ENCODE measurements around the gene RASGRP1. TPM values are rescaled to one million over a fixed set of nuclear protein-coding genes. Genes with fewer than 3 reads are reported as not detected.

RASGRP1 gene
- total RNA-seq, 1 experiment from 2014 or later: 2.8 TPM

DNA sequence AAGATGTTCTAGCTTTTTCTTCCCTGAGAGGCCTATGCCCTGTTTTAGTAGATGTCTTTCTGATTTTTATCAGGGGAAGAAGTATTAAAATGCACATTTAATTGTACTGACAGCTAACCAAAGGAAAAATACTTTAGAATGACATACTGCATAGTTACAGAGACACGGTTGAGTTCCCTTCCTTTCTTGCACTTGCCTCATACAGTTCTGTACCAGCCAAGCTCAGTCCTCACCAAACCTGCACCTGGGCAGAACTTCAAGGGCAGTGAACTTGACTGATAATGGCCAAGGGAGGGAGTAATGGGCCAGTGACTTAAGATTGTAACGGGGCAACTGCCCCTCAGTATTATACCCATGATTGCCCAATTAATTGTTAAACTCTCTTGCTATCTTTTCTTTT is 34.1 kb upstream of the RASGRP1 start:
- Mint-ChIP-seq H3K36me3 (no peaks in the 10 kb centered on the region), H3K27me3 (ENCODE audit: low read depth) (no peaks in the 10 kb centered on the region; the same call in 1 of the 2 replicates), H3K4me1 (peaks cover 6% of the 10 kb centered on the region; the same call in 1 of the 2 replicates), H3K9me3 (0 out of 2 replicates have a peak, but pooled peaks cover 3% of the 10 kb centered on the region), H3K4me3 (no peak overlapping the region), H3K27ac (no peak overlapping the region)
- no peak for ATAC-seq
- TF ChIP-seq NFE2L1 (CRISPR knock-in tag; IDR thresholded peaks at IDR 0.05): no peak
- no peak for TF ChIP-seq TEAD1 (CRISPR knock-in tag; IDR thresholded peaks at IDR 0.05)
- no peak for TF ChIP-seq HMGA2 (CRISPR knock-in tag; IDR thresholded peaks at IDR 0.05)
- TF ChIP-seq FOXP4 (CRISPR knock-in tag; IDR thresholded peaks at IDR 0.05): no peak
- TF ChIP-seq, protein P1, sequence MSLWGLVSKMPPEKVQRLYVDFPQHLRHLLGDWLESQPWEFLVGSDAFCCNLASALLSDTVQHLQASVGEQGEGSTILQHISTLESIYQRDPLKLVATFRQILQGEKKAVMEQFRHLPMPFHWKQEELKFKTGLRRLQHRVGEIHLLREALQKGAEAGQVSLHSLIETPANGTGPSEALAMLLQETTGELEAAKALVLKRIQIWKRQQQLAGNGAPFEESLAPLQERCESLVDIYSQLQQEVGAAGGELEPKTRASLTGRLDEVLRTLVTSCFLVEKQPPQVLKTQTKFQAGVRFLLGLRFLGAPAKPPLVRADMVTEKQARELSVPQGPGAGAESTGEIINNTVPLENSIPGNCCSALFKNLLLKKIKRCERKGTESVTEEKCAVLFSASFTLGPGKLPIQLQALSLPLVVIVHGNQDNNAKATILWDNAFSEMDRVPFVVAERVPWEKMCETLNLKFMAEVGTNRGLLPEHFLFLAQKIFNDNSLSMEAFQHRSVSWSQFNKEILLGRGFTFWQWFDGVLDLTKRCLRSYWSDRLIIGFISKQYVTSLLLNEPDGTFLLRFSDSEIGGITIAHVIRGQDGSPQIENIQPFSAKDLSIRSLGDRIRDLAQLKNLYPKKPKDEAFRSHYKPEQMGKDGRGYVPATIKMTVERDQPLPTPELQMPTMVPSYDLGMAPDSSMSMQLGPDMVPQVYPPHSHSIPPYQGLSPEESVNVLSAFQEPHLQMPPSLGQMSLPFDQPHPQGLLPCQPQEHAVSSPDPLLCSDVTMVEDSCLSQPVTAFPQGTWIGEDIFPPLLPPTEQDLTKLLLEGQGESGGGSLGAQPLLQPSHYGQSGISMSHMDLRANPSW (CRISPR knock-in tag; conservative IDR thresholded peaks at IDR 0.05; ENCODE audit: low read depth): no peak
- TF ChIP-seq SMAD4 (CRISPR knock-in tag; IDR thresholded peaks at IDR 0.05): no peak
- TF ChIP-seq CTCF (IDR thresholded peaks at IDR 0.05): no peak
- no peak for TF ChIP-seq KAT7 (CRISPR knock-in tag; IDR thresholded peaks at IDR 0.05; ENCODE audit: borderline replicate concordance)
- no peak for TF ChIP-seq NR1H2 (CRISPR knock-in tag; IDR thresholded peaks at IDR 0.05)
- TF ChIP-seq SP1 (CRISPR knock-in tag; conservative IDR thresholded peaks at IDR 0.05): no peak
- TF ChIP-seq ATF1 (CRISPR knock-in tag; IDR thresholded peaks at IDR 0.05): no peak
- no peak for TF ChIP-seq MAX (CRISPR knock-in tag; IDR thresholded peaks at IDR 0.05)
- no peak for TF ChIP-seq USF2 (CRISPR knock-in tag; IDR thresholded peaks at IDR 0.05)
- TF ChIP-seq, protein P2, sequence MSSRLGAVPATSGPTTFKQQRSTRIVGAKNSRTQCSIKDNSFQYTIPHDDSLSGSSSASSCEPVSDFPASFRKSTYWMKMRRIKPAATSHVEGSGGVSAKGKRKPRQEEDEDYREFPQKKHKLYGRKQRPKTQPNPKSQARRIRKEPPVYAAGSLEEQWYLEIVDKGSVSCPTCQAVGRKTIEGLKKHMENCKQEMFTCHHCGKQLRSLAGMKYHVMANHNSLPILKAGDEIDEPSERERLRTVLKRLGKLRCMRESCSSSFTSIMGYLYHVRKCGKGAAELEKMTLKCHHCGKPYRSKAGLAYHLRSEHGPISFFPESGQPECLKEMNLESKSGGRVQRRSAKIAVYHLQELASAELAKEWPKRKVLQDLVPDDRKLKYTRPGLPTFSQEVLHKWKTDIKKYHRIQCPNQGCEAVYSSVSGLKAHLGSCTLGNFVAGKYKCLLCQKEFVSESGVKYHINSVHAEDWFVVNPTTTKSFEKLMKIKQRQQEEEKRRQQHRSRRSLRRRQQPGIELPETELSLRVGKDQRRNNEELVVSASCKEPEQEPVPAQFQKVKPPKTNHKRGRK (CRISPR knock-in tag; IDR thresholded peaks at IDR 0.05; ENCODE audit: borderline replicate concordance): no peak
- TF ChIP-seq, protein P3, sequence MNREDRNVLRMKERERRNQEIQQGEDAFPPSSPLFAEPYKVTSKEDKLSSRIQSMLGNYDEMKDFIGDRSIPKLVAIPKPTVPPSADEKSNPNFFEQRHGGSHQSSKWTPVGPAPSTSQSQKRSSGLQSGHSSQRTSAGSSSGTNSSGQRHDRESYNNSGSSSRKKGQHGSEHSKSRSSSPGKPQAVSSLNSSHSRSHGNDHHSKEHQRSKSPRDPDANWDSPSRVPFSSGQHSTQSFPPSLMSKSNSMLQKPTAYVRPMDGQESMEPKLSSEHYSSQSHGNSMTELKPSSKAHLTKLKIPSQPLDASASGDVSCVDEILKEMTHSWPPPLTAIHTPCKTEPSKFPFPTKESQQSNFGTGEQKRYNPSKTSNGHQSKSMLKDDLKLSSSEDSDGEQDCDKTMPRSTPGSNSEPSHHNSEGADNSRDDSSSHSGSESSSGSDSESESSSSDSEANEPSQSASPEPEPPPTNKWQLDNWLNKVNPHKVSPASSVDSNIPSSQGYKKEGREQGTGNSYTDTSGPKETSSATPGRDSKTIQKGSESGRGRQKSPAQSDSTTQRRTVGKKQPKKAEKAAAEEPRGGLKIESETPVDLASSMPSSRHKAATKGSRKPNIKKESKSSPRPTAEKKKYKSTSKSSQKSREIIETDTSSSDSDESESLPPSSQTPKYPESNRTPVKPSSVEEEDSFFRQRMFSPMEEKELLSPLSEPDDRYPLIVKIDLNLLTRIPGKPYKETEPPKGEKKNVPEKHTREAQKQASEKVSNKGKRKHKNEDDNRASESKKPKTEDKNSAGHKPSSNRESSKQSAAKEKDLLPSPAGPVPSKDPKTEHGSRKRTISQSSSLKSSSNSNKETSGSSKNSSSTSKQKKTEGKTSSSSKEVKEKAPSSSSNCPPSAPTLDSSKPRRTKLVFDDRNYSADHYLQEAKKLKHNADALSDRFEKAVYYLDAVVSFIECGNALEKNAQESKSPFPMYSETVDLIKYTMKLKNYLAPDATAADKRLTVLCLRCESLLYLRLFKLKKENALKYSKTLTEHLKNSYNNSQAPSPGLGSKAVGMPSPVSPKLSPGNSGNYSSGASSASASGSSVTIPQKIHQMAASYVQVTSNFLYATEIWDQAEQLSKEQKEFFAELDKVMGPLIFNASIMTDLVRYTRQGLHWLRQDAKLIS (CRISPR knock-in tag; IDR thresholded peaks at IDR 0.05; ENCODE audit: borderline replicate concordance): no peak
- TF ChIP-seq SOX15 (CRISPR knock-in tag; IDR thresholded peaks at IDR 0.05): no peak
- ChIA-PET POLR2A (no interaction called here), CTCF (interaction anchor here (1.5 kb wide), 1 partner anchor 35 kb away, joined by 5 read pairs; no protein-coding TSS in a partner anchor)
- no peak for DNase-seq (ENCODE audit: low spot score)
